Mononuclear cell (primary cell): ENCODE data around the gene ABI1. TPM values are rescaled to one million over a fixed set of nuclear protein-coding genes. Genes with fewer than 3 reads are reported as not detected.

ENCODE experiments used
- H3K27me3 ChIP-seq: 2 replicates; pipeline ENCODE4 v1.6.0; 2011; ENCODE audit warnings: low read length, control low read depth; ENCODE audit not compliant: insufficient read depth
- H3K4me1 ChIP-seq: 2 replicates; pipeline ENCODE4 v1.5.1; 2011; ENCODE audit warnings: mild to moderate bottlenecking, low read length, control low read depth; ENCODE audit not compliant: insufficient read depth
- H3K4me3 ChIP-seq: 2 replicates; pipeline ENCODE4 v1.5.1; 2011; ENCODE audit warnings: mild to moderate bottlenecking, low read length, moderate library complexity
- H3K9me3 ChIP-seq: 2 replicates; pipeline ENCODE4 v1.5.1; 2011; ENCODE audit warnings: low read depth, mild to moderate bottlenecking, control low read depth, low read length
- total RNA-seq: library from RNA; depleted of rRNA; stranded (reverse); fragments of >200 nt; gene quantifications from one replicate; pipeline ENCODE4 v1.2.3, GENCODE V29; 2012

The ABI1 gene
- total RNA-seq, 1 donor, result 100 TPM

DNA sequence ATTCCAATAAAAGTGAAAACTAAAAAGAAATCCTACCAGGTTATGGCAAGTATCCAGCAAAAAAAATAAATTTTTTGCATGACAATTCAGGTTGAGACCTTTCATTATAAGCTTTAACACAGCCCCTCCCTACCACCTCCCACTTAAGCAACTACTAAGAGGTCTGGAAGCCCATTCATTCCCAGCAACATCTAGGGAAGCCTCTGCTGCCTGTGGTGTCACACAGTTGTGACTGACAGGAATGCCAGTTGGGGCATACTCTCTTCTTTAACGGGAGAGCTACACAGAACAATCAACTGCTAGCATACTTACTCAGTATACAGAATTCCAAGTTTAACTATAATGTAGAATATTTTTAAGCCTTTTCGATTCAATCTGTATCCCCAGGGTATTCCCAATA, 27.8 kb downstream of the ABI1 start:
- Histone ChIP-seq H3K4me1 (peaks cover 35% of the 10 kb centered on the region), H3K27me3 (no peaks in the 10 kb centered on the region), H3K9me3 (no peaks in the 10 kb centered on the region), H3K4me3 (no peak overlapping the region)

DNA sequence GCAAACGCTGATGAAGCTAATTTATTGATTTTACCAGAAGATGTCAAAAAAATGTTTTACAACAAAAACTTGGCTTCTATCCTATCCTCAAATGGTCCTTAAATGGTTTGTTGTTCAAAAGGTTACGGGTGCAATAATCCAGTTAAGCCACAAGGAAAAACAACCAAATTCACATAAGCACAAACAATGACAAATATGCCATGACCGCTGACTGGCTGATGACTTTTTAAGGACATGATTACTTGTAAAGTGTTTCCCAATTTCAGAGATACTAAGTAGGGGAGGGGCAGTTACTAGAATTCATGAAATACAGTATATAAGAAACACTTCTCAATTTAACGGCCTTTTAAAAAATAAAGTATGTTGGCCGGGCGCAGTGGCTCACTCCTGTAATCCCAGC, 28.8 kb downstream of the ABI1 start:
- Histone ChIP-seq H3K27me3 (no peaks in the 10 kb centered on the region), H3K9me3 (no peaks in the 10 kb centered on the region), H3K4me1 (peaks cover 25% of the 10 kb centered on the region), H3K4me3 (no peak overlapping the region)

DNA sequence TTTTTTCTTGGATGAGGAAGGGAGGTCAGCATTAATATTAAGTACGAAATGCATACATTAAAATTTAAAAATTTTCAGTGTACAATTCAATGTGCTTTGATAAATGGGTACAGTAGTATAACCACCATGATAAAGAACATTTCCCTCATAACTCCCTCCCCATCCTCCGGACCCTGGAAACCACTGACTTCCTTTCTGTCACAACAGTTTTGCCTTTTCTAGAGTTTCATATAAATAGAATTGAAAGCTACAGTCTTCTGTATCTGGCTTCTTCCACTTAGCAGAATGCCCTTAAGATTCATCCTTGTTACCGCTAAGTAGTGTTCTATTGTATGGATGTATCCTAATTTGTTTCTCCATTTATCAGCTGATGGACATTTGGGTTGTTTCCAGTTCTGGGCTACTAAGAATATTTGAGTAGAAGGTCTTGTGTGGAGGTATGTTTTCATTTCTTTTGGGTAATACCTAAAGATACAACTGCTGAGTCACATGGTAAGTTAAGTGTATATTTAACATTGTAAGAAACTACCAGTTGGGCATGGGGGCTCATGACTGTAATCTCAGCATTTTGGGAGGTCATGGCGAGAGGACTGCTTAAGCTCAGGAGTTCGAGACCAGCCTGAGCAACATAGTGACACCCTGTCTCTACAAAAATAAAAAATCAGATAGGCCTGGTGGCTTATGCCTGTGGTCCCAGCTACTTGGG, 30.8 kb downstream of the ABI1 start:
- Histone ChIP-seq H3K4me3 (no peak overlapping the region), H3K9me3 (no peaks in the 10 kb centered on the region), H3K27me3 (no peaks in the 10 kb centered on the region), H3K4me1 (peaks cover 21% of the 10 kb centered on the region)

DNA sequence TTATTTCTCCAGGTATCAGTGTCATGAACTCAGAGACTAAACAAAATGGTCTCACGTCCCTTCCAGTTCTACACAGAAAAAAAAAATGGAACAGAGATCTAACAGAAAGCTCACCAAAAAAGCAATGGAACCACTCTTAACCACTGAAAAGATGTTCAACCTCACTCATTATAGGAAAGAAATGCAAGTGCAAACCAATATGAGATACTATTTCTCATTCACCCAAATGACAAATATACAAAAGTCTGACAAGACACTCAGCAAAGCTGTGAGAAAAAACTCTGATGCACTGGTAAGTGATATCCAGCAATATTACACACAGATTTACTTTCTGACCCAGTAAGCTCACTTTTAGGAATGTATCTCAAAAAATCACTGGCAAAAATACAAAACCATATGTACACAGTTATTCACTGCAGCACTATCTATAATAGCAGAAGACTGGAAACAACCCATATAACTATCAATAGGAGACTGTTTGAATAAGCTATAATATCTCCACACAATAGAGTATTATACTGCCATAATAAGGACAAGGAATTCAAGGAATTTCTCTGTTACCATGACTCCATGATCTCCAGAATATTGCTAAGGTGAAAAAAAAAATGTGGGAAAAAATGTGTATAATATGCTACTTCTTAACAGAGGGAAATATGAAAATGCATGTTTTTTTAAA, 36.6 kb downstream of the ABI1 start:
- no peaks in the 10 kb centered on the region for H3K9me3 ChIP-seq
- H3K4me3 ChIP-seq, result no peak overlapping the region
- peaks cover 7% of the 10 kb centered on the region for H3K4me1 ChIP-seq
- H3K27me3 ChIP-seq, result no peaks in the 10 kb centered on the region

DNA sequence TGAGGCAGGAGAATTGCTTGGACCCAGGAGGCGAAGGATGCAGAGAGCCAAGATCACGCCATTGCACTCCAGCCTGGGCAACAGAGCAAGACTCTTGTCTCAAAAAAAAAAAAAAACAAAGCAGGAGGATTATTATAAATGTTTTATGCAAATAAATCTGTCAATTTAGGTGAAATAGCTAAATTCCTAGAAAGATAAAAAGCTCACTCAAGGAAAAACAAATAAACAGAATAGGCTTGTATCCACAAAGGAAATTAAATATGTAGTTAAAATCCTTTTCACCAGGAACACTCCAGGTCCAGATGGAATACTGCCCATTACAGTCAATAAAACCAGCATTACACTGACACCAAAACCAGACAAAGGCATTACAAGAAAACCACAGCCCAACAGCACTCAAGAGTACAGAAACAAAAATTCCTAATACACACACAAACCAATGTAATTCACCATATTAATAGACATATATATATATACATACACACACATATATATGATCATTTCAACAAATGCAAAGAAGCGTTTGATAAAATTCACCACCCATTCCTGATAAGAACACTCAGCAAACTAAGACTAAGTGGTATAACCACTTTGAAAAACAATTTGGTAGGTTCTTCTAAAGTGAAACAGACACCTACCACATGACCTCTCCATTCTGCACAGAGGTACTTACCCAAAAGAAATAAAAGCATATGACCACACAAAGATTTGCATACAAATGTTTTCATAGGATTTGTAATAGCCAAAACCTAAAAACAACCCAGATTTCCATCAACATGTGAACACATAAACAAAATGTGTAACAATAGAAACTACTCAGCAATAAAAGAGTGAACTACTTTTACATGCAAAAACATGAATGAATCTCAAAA, 38.8 kb downstream of the ABI1 start:
- H3K4me3 ChIP-seq, result no peak overlapping the region
- no peaks in the 10 kb centered on the region for H3K9me3 ChIP-seq
- no peaks in the 10 kb centered on the region for H3K27me3 ChIP-seq
- peaks cover 7% of the 10 kb centered on the region for H3K4me1 ChIP-seq

DNA sequence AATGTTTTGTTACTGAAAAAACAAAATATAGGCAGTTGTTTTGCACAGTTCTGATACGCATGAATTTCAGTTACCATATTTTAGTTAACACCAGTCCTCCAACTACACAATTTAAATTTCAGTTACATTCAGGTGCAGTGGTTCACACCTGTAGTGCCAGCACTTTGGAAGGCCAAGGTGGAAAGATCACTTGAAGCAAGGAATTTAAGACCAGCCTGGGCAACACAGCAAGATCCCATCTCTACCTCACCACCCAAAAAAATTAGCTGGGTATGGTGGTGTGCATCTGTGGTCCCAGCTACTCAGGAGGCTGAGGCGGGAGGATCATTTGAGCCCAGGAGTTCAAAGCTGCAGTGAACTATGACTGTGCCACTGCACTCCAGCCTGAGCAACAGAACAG, 45.3 kb downstream of the ABI1 start:
- Histone ChIP-seq H3K27me3 (no peaks in the 10 kb centered on the region), H3K4me1 (peaks cover 3% of the 10 kb centered on the region), H3K9me3 (no peaks in the 10 kb centered on the region), H3K4me3 (no peak overlapping the region)

DNA sequence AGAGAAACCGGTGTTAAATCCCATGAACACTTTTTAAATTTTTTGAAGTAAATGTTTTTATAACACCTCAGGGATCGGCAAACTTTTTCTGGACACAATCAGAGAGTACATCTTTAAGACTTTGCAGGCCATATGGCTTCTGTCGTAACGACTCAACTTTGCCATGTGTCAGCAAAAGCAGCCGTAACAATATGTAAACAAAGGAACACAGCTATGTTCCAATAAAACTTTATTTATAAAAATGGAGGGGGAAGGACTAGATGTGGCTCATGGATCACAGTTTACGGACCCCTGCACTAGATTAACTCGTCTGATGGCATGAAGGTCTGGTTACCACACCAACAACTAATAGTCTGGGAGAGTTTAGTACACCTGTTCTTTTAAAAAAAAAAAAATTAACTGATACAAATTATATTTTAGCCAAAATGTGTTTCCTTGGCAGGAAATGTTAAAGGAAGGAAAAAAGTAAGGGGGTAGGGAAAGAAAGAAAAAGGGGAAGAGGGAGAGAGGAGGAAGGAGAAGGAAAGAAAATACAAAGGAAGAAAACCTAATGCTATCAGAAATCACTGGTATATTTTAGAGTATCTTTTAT, 50.2 kb downstream of the ABI1 start:
- peaks cover 15% of the 10 kb centered on the region for H3K4me1 ChIP-seq
- no peaks in the 10 kb centered on the region for H3K9me3 ChIP-seq
- no peaks in the 10 kb centered on the region for H3K27me3 ChIP-seq
- no peak overlapping the region for H3K4me3 ChIP-seq

DNA sequence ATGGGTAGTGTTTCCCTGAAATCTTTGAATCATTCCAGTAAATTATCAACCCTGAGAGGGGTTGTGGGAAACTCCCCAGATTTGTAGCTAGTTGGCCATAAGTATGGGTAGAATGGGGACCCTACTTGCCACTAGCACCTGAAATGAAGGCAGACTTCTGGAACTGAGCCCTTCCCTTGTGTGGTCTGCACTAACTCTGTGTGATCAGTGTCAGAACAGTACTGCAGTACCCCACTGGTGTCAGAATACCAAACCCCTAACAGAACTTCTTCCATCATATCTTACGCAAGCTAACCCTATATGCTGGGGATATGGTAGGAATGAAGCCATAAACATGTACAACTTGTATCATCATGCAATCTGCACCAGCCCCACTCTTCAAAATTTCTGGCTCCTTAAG, 50.8 kb downstream of the ABI1 start:
- H3K27me3 ChIP-seq, result no peaks in the 10 kb centered on the region
- peaks cover 19% of the 10 kb centered on the region for H3K4me1 ChIP-seq
- H3K4me3 ChIP-seq, result no peak overlapping the region
- H3K9me3 ChIP-seq, result no peaks in the 10 kb centered on the region

DNA sequence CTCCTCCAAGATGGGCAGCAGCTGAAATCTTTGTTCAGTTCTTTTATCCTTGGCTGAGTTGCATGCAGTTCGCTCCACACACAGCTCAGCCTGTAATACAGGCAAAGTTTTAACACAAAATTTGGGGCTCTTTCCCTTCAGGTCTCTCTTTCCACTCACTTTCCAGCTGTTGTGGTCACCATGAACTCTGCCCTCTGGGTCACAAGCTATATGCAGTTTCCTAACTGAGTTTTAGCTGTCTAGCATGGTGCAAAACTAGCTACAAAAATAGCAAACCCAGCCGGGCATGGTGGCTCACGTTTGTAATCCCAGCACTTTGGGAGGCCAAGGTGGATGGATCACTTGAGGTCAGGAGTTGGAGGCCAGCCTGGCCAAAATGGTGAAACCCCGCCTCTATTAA, 53.2 kb downstream of the ABI1 start:
- H3K27me3 ChIP-seq, result no peaks in the 10 kb centered on the region
- peaks cover 26% of the 10 kb centered on the region for H3K4me1 ChIP-seq
- H3K4me3 ChIP-seq, result no peak overlapping the region

DNA sequence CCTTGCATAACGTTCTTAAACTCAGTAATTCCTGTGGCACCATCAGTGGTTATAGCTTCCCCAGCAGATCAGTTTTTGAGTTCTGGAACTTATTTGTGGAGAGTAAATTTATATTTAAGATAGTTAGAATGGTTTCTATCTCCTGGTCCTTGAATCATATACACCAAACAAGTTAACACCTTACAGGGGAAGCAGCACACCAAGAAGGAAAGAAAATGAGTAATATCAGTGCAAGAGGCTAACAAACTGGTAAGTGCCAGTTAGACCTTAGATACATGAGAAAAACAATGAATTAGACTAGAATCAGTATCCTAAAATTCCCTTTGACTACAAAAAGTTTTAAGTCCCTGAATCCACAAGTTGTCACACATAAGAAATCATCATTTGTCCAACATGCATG, 54.2 kb downstream of the ABI1 start:
- no peaks in the 10 kb centered on the region for H3K9me3 ChIP-seq
- H3K4me1 ChIP-seq, result peaks cover 26% of the 10 kb centered on the region
- no peak overlapping the region for H3K4me3 ChIP-seq
- H3K27me3 ChIP-seq, result no peaks in the 10 kb centered on the region

More for the DNA sequence above, 53.2 kb downstream of the ABI1 start:
- no peaks in the 10 kb centered on the region for H3K9me3 ChIP-seq

DNA sequence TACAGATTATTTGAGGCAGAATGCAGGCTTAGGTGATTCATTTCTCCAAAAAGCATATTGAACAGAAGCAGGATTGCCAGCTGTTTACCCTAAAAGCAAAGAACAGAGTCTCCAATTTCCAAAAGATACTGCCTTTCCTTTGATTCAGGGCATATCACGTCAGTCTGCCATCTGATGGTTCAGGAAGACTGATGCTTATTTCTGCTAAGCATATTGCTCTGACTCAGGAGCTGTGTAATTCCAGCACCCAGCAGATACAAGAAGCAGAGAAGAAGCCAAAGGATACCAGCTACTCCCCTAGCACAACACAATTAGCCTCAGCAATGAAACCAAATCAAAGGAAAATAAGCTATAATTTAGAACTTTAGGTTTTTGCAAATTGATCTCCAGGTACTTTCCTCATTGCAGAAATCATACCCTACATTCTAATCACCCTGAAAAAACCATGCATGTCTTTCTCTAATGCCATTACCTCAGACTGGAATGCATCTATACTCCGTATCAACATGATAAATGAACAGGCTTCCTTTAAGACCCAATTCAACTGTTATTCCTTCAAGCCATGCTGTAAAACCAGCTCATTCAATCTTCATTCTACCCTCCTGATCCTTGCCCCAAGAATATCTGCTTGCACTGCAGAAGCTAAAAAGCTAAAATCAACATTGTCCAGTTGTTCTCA, 55.1 kb downstream of the ABI1 start:
- Histone ChIP-seq H3K4me1 (peaks cover 33% of the 10 kb centered on the region), H3K27me3 (no peaks in the 10 kb centered on the region), H3K9me3 (no peaks in the 10 kb centered on the region), H3K4me3 (no peak overlapping the region)

DNA sequence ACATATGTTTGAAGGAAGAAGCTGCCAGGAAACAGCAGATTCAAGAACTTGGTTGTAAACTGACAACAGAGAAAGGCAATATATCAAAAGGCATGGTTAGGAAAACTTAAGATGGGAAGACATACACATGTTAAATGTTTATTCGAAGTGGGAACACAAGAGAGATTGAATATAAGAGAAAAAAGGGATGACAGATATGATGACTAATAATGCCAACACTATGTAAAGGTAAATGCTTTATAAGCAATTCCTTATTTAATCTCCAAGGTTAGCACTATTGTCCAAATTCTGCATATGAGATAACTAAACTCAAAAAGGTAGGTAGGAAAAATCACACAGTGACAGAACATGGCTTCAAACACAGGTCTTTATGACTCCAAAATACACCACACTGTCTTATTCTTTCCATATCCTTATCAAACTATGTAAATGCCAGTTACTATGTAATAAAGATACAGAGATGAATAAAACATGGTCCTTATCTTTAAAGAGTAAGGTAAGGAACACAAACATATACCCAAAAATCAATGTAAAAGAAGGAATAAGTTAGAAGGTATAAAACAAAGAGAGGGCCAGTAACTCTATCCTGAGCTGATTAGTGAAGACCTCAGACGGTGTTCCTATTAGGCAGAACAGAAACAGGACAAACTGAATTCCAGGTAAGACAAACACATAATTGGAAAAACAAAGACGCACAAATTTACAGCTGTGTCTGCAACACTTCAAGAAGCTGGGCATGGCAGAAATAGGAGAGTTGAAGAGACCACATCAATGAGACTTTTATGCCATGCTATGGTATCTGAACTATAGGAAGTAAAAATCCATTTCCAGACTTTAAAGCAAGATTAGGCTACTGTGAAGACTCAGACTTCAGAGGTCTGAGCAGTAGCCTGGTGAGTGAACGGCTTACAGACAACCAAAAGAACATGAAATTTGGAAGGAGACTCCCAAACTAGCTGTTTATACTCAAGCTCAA, 56.1 kb downstream of the ABI1 start:
- Histone ChIP-seq H3K9me3 (no peaks in the 10 kb centered on the region), H3K27me3 (no peaks in the 10 kb centered on the region), H3K4me1 (peaks cover 41% of the 10 kb centered on the region), H3K4me3 (no peak overlapping the region)

DNA sequence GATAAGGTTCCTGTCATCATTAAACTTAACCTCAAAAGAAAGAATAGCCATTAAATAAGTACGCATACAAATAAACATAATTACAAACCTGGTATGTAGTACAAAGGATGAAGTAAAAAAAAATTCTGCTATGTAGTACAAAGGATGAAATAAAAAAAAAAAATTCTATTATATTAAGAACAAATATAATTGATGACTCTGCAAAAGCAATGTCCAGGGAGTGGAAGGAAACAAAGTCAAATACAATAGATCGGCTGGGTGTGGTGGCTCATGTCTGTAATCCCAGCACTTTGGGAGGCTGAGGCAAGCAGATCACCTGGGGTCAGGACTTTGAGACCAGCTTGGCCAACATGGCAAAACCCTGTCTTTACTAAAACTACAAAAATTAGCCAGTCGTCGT, 56.9 kb downstream of the ABI1 start:
- H3K4me1 ChIP-seq, result peaks cover 41% of the 10 kb centered on the region
- no peak overlapping the region for H3K4me3 ChIP-seq
- H3K9me3 ChIP-seq, result no peaks in the 10 kb centered on the region
- H3K27me3 ChIP-seq, result no peaks in the 10 kb centered on the region

DNA sequence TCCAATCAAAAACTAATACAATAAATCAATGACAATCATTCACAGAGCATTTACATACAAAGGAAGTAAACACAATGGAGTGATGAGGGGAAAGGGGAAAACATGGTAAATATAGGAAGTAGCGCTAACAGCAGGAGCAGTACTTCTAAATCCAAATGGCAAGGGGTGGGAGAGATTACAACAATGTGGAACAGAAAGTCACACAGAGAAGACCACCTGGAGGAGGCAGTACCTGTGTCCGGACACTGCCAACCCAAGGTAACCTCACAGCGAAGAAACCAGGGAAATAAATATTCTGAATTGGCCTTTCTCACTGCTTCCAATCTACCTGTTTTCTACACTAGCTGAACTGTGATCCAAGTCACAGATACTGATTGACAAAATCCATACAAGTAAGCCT, 58.2 kb downstream of the ABI1 start:
- Histone ChIP-seq H3K27me3 (no peaks in the 10 kb centered on the region), H3K9me3 (no peaks in the 10 kb centered on the region), H3K4me3 (no peak overlapping the region), H3K4me1 (peaks cover 47% of the 10 kb centered on the region)
